Progenitor cell of endocrine pancreas (in vitro differentiated cells): ENCODE data around the gene WDR33. TPM values are rescaled to one million over a fixed set of nuclear protein-coding genes. Genes with fewer than 3 reads are reported as not detected.
"Not testable (repeated sequence)": the region's sequence is repeated elsewhere in the genome, so short reads cannot be mapped to it uniquely, and the experiment has no call there.

ENCODE experiments used
- DNase-seq: peaks from one replicate; pipeline ENCODE4 v3.0.0; 2021; ENCODE audit warnings: low spot score; ENCODE audit not compliant: unreplicated experiment
- H3K27ac Mint-ChIP-seq: 2 replicates; pipeline ENCODE4 v1.8.0; 2021; ENCODE audit warnings: mild to moderate bottlenecking, moderate library complexity, mixed read lengths
- H3K27me3 Mint-ChIP-seq: 2 replicates; pipeline ENCODE4 v1.8.0; 2021; ENCODE audit warnings: mixed read lengths
- H3K36me3 Mint-ChIP-seq: 2 replicates; pipeline ENCODE4 v1.8.0; 2022; ENCODE audit warnings: mixed read lengths; ENCODE audit not compliant: insufficient read depth
- H3K4me1 Mint-ChIP-seq: 2 replicates; pipeline ENCODE4 v1.8.0; 2021; ENCODE audit warnings: low read depth, mixed read lengths
- H3K4me3 Mint-ChIP-seq: 2 replicates; pipeline ENCODE4 v1.8.0; 2021; ENCODE audit warnings: low read depth, mild to moderate bottlenecking, moderate library complexity, mixed read lengths
- H3K9me3 Mint-ChIP-seq: 2 replicates; pipeline ENCODE4 v1.8.0; 2021; ENCODE audit warnings: low read depth, mixed read lengths
- CTCF ChIP-seq: fragments of 200-600 bp; sonication (generic); IDR thresholded peaks from one replicate; pipeline ENCODE4 v1.5.0; 2021; ENCODE audit warnings: antibody characterized with exemption, mild to moderate bottlenecking; ENCODE audit not compliant: unreplicated experiment
- total RNA-seq: library from RNA; stranded (reverse); gene quantifications from 2 replicates; pipeline ENCODE4 v1.2.1, GENCODE V29; 2021

Gene WDR33
- total RNA-seq, 1 donor from 2014 or later, result 74.2 TPM

DNA sequence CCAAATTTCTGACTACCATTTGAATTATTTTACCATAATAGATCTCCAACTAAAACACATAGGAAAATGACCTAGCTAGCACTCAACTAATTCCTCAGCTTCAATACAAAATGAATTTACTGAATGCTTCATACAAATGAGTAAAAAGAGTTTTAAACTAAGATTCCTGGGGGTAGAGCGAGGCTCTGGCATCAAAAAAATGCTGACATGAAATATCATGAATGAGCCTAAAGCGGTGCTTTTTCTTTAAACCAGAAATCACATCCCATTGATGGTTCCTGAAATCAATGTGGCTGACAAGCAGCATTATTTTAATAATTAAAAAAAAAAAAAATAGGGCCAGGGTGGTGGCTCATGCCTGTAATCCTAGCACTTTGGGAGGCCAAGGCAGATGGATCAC lies 32.1 kb downstream of the WDR33 start:
- Mint-ChIP-seq H3K9me3 (peaks cover 3% of the 10 kb centered on the region), H3K27ac (no peak overlapping the region), H3K4me3 (no peak overlapping the region), H3K36me3 (peaks cover 9% of the 10 kb centered on the region), H3K27me3 (no peaks in the 10 kb centered on the region), H3K4me1 (peaks cover 19% of the 10 kb centered on the region)
- no peak for DNase-seq
- TF ChIP-seq CTCF, result no peak

- Mint-ChIP-seq H3K27ac (peak overlapping the region; percentile 13), H3K4me1 (peaks cover 19% of the 10 kb centered on the region), H3K4me3 (no peak overlapping the region), H3K27me3 (no peaks in the 10 kb centered on the region), H3K9me3 (peaks cover 3% of the 10 kb centered on the region), H3K36me3 (peaks cover 9% of the 10 kb centered on the region)
- DNase-seq, result no peak
- TF ChIP-seq CTCF, result no peak
Measured at GRCh38 chr2:127778447-127778846, 32.5 kb downstream of the WDR33 start.

DNA sequence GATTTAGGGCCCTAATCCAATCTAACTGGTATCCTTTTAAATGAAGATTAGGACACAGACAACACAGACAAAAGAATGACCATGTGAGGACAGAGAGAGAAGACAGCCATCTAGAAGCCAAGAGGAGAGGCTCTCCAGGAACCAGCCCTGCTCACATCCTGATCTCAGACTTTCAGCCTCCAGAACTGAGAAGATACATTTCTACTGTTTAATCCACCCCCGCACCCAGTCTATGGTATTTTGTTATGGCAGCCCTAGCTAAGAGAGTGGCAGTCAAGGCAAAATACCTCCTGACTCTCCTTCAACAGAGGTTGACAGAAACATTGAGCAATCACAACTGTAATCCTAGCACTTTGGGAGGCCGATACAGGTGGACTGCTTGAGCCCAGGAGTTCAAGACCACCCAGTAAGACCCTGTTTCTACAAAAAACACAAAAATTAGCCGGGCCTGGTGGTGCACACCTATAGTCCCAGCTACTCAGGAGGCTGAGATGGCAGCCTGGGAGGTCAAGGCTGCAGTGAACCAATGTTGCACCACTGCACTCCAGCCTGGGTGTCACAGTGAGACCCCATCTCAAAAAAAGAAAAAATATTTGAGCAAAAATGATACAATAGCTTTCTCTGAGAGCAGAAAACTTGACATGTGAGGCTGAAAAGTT lies 34.7 kb downstream of the WDR33 start:
- Mint-ChIP-seq H3K27me3 (no peaks in the 10 kb centered on the region), H3K27ac (peak overlapping the region; percentile 90), H3K4me3 (no peak overlapping the region), H3K36me3 (peaks cover 9% of the 10 kb centered on the region), H3K9me3 (peaks cover 3% of the 10 kb centered on the region), H3K4me1 (peaks cover 22% of the 10 kb centered on the region)
- DNase-seq, result no peak
- no peak for TF ChIP-seq CTCF

- Mint-ChIP-seq H3K9me3 (no peaks in the 10 kb centered on the region), H3K4me3 (no peak overlapping the region), H3K27me3 (no peaks in the 10 kb centered on the region), H3K36me3 (peaks cover 4% of the 10 kb centered on the region), H3K27ac (no peak overlapping the region), H3K4me1 (peaks cover 11% of the 10 kb centered on the region)
- TF ChIP-seq CTCF, result no peak
- no peak for DNase-seq
Measured at GRCh38 chr2:127771756-127772155, 39.2 kb downstream of the WDR33 start.

- no peak overlapping the region for H3K4me3 Mint-ChIP-seq
- DNase-seq, result no peak
- H3K4me1 Mint-ChIP-seq, result peaks cover 7% of the 10 kb centered on the region
- no peak for TF ChIP-seq CTCF
- no peaks in the 10 kb centered on the region for H3K27me3 Mint-ChIP-seq
- H3K36me3 Mint-ChIP-seq, result peaks cover 4% of the 10 kb centered on the region
- no peak overlapping the region for H3K27ac Mint-ChIP-seq
- H3K9me3 Mint-ChIP-seq, result no peaks in the 10 kb centered on the region
Measured at GRCh38 chr2:127770973-127771735, 39.8 kb downstream of the WDR33 start.

GRCh38 chr2:127770534-127770933 lies 40.4 kb downstream of the WDR33 start:
- not testable (repeated sequence) for H3K36me3 Mint-ChIP-seq, H3K27me3 Mint-ChIP-seq, H3K4me1 Mint-ChIP-seq

More at GRCh38 chr2:127770534-127770933, 40.4 kb downstream of the WDR33 start:
- H3K4me3 Mint-ChIP-seq, DNase-seq, H3K27ac Mint-ChIP-seq, H3K9me3 Mint-ChIP-seq: not testable (repeated sequence)
